K562 (cell line): ENCODE data around the gene CNNM4. TPM values are rescaled to one million over a fixed set of nuclear protein-coding genes. Genes with fewer than 3 reads are reported as not detected.

Experiments
- FOXJ3 ChIP-seq: sonication (generic); formaldehyde crosslinking; IDR thresholded peaks from 2 replicates; pipeline ENCODE4 v1.4.0; 2020; ENCODE audit warnings: mild to moderate bottlenecking, missing genetic modification reagents
- FOXP4 ChIP-seq: sonication (generic); formaldehyde crosslinking; IDR thresholded peaks from 2 replicates; pipeline ENCODE4 v1.8.0; 2022; ENCODE audit warnings: mild to moderate bottlenecking, missing genetic modification reagents, borderline replicate concordance
- GATAD2B ChIP-seq: fragments of 450-650 bp; IDR thresholded peaks from 2 replicates; pipeline ENCODE4 v1.6.1; 2017; ENCODE audit warnings: mild to moderate bottlenecking, borderline replicate concordance
- RAD21 ChIP-seq, 2 experiments: fragments of 250-450 bp in 1 of 2; fragments of 450-650 bp in 1 of 2; sonication (Bioruptor Pico) in 1 of 2; formaldehyde crosslinking in 1 of 2; IDR thresholded peaks in 1 of 2; conservative IDR thresholded peaks in 1 of 2; 2 replicates each; pipeline versions ENCODE4 v1.4.0 to v1.8.0; 2020 to 2022; ENCODE audit warnings: mild to moderate bottlenecking in 2 of 2, moderate library complexity in 1 of 2
- SIX5 ChIP-seq, 2 experiments: IDR thresholded peaks; 2 replicates each; pipeline ENCODE4 v1.6.1; 2011; ENCODE audit warnings: low read length in 2 of 2, borderline replicate concordance in 1 of 2, low read depth in 1 of 2, mild to moderate bottlenecking in 1 of 2, moderate library complexity in 1 of 2; ENCODE audit not compliant: insufficient read depth in 1 of 2
- TCF15 ChIP-seq: fragments of 250-450 bp; sonication (Bioruptor Pico); IDR thresholded peaks from 2 replicates; pipeline ENCODE4 v1.8.0; 2022; ENCODE audit warnings: moderate library complexity, mild to moderate bottlenecking, inconsistent platforms
- TRIM25 ChIP-seq: fragments of 450-650 bp; IDR thresholded peaks from 2 replicates; pipeline ENCODE4 v1.7.0; 2016; ENCODE audit warnings: borderline replicate concordance
- ZBTB40 ChIP-seq, 2 experiments: fragments of 450-650 bp in 1 of 2; sonication (generic) in 1 of 2; formaldehyde crosslinking in 1 of 2; IDR thresholded peaks; 2 replicates each; pipeline versions ENCODE4 v1.7.1 to v1.9.0; 2016 to 2022; ENCODE audit warnings: inconsistent platforms in 1 of 2, mild to moderate bottlenecking in 1 of 2, missing genetic modification reagents in 1 of 2
- polyA plus RNA-seq, 8 experiments: library from polyadenylated mRNA; depleted of rRNA in 4 of 8; stranded (reverse) in 5 of 8; unstranded in 3 of 8; fragments of >200 nt; fragmentation: Nextera tagmentation in 2 of 8; fragmentation: Illumina TruSeq in 1 of 8; extraction: Ambion mirVana in 2 of 8; extraction: Trizol in 1 of 8; gene quantifications; 2 replicates each; pipeline versions ENCODE4 v1.2.1 to v1.2.3, GENCODE V29; 2011 to 2014; ENCODE audit warnings: inconsistent platforms in 1 of 8, missing spikeins in 1 of 8
- total RNA-seq, 7 experiments: library from RNA; depleted of rRNA in 6 of 7; stranded (reverse); fragments of >200 nt in 6 of 7; fragmentation: Illumina TruSeq in 2 of 7; extraction: Trizol in 2 of 7; gene quantifications; 2 replicates each; pipeline versions ENCODE4 v1.2.1 to v1.2.3, GENCODE V29; 2011 to 2021; ENCODE audit warnings: low replicate concordance in 1 of 7

The CNNM4 gene
- total and polyA plus RNA-seq, 9 of the 15 experiments (the other 6 are each of a cell fraction or from before 2014, with no cell fraction given): 0.96 to 6.3 (median 2.8) TPM

GRCh38 chr2:96819128-96819875, 58.6 kb downstream of the CNNM4 start (continued):
- no peak for TF ChIP-seq ZBTB40 (IDR thresholded peaks at IDR 0.05)
- TF ChIP-seq ZBTB40 (CRISPR knock-in tag; IDR thresholded peaks at IDR 0.05): no peak
- TF ChIP-seq TRIM25: no peak
- TF ChIP-seq GATAD2B: no peak
- no peak for TF ChIP-seq FOXP4 (CRISPR knock-in tag)
- no peak for TF ChIP-seq RAD21 (CRISPR knock-in tag; conservative IDR thresholded peaks at IDR 0.05 in 1 of 2, IDR thresholded peaks at IDR 0.05 in 1 of 2)
- no peak for TF ChIP-seq FOXJ3
- no peak for TF ChIP-seq SIX5 (IDR thresholded peaks at IDR 0.05; ENCODE audit: borderline replicate concordance in 1 of 2, insufficient read depth in 1 of 2, low read depth in 1 of 2, low read length in 2 of 2)
- TF ChIP-seq TCF15: no peak
